Stimulated activated effector memory CD8-positive, alpha-beta T cell treated with anti-CD3 and anti-CD28 coated beads, Interleukin-12 subunit alpha, Interleukin-12 subunit beta, amount 100 ng/mL, for 72 hours (primary cell): ENCODE results near the gene ETFB.

Experiments
- ATAC-seq: fragments of 150-1000 bp; cut with Tn5 transposase; 2 replicates; pipeline ENCODE4 v1.10.0; 2021
- DNase-seq, 2 donors: peaks; one replicate each; pipeline ENCODE4 v3.0.0; 2021 to 2022; ENCODE audit warnings: low spot score in 2 of 2
- H3K27ac Mint-ChIP-seq: one replicate; pipeline ENCODE4 v1.8.0; 2022; ENCODE audit warnings: mild to moderate bottlenecking, mixed read lengths
- H3K36me3 Mint-ChIP-seq: one replicate; pipeline ENCODE4 v1.8.0; 2022; ENCODE audit warnings: mild to moderate bottlenecking, mixed read lengths
- H3K4me1 Mint-ChIP-seq: one replicate; pipeline ENCODE4 v1.8.0; 2022; ENCODE audit warnings: mixed read lengths
- H3K4me3 Mint-ChIP-seq: one replicate; pipeline ENCODE4 v1.8.0; 2022; ENCODE audit warnings: mild to moderate bottlenecking, mixed read lengths
- H3K9me3 Mint-ChIP-seq: one replicate; pipeline ENCODE4 v1.8.0; 2022; ENCODE audit warnings: mixed read lengths

ETFB gene

DNA sequence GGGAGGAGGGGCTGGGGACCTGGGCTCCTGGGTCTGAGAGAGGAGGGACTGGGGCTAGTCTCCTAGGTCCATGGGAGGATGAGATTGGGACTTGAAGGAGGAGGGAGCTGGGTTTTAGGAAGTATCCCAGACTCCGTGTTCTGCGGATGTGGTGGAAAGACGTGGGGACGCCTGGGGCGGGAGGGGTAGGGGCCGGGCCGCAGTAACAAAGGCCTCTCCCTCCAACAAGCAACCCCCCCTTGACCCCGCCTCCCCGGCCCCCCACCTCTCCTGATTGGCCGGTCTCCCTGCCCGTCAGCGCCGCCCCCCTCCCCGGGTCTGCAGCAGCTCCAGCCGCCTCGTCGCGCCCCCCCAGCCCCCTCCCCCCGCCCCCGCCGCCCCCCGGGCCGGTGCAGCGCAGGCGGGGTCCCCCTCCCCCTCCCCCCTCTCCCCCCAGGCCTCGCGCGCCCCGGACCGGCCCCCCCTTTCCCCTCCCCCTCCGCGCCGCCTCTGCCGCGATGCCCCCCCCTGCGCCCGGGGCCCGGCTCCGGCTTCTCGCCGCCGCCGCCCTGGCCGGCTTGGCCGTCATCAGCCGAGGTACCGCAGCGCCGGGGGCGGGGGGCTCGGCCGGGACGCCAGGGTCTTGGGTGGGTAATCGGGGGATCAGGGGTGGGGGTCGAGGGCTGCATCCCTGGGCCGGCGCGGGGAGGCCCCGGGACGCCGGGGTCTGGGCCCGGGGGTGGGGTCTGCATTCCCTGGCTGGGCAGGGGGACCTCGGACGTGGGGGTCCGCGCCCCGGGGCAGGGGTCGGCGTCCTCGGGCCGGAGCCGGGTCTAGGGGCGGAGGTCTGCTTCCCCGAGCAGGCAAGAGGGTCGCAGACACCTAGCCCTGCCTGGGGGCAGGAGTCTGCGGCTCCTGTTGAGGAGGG, 54.6 kb downstream of the ETFB start, which contains the start of gene IGLON5:
Gene IGLON5, plus strand, starts transcription at position 294 of the 907 bp plus-strand sequence. Its CDS starts 204 bp downstream, at position 498.
- ATAC-seq = no peak
- no peaks in the 10 kb centered on the region for H3K36me3 Mint-ChIP-seq
- H3K27ac Mint-ChIP-seq = no peak within 1 kb of the TSS
- H3K4me1 Mint-ChIP-seq = peaks cover 5% of the 10 kb centered on the region
- H3K4me3 Mint-ChIP-seq = no peak within 1 kb of the TSS
- no peak for DNase-seq
- H3K9me3 Mint-ChIP-seq = peaks cover 7% of the 10 kb centered on the region

DNA sequence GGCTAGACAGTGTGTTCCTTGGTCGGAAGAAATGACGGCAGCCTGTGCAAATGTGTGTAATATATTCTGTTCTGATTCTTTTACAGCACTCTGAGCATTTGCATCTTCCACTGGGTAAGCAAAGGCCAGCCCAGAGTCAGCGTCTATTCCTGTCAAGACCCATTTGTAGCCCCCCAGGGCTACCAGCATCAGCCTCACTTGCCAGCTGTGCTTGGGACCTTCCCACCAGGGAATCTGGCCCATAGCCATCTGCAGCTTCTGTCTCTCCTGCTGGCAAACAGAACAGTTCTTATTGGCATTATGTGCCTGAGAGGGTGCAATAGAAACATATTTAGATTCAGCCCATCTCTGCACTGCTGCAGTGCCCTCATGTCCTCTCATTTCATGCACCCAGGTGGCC, 60.7 kb downstream of the ETFB start:
- Mint-ChIP-seq H3K4me1 (no peaks in the 10 kb centered on the region), H3K9me3 (peaks cover 5% of the 10 kb centered on the region), H3K4me3 (no peak overlapping the region), H3K27ac (no peak overlapping the region), H3K36me3 (no peaks in the 10 kb centered on the region)
- no peak for DNase-seq
- no peak for ATAC-seq

DNA sequence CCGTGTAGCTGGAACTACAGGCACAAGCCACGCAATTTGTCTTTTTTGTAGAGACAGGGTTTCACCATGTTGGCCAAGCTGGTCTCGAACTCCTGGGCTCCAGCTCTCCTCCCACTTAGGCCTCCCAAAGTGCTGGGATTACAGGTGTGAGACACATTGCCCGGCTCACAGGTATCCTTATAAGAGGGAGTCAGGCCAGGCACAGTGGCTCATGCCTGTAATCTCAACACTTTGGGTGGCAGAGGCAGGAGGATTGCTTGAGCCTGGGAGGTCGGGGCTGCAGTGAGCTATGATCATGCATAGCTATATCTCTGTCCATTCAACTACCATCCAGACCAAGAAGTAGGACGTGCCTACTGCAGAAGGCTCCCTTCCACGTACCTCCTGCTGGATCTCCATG, 64.9 kb downstream of the ETFB start:
- Mint-ChIP-seq H3K4me3 (no peak overlapping the region), H3K27ac (no peak overlapping the region), H3K9me3 (peaks cover 5% of the 10 kb centered on the region), H3K36me3 (no peaks in the 10 kb centered on the region), H3K4me1 (no peaks in the 10 kb centered on the region)
- no peak for ATAC-seq
- no peak for DNase-seq

DNA sequence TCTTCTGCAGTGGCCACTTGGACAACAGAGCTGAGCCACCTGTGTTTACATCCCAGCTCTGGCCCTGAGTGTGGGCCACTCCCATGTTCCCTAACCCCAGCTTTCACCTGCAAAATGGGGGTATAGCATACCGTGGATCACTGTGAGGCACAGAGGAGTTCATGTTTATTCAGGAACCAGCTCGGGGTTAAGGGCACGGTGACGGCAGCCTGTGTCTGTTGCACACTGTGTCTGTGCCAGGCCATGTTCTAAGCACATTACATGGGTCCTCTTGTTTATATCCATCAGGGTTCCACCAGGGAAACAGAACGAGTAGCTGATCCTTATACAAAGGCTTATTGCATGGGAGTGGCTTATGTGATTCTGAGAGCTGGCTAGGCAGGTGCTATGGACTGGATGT, 68.8 kb downstream of the ETFB start:
- Mint-ChIP-seq H3K36me3 (no peaks in the 10 kb centered on the region), H3K9me3 (no peaks in the 10 kb centered on the region), H3K27ac (no peak overlapping the region), H3K4me3 (no peak overlapping the region), H3K4me1 (no peaks in the 10 kb centered on the region)
- no peak for ATAC-seq
- DNase-seq = no peak

DNA sequence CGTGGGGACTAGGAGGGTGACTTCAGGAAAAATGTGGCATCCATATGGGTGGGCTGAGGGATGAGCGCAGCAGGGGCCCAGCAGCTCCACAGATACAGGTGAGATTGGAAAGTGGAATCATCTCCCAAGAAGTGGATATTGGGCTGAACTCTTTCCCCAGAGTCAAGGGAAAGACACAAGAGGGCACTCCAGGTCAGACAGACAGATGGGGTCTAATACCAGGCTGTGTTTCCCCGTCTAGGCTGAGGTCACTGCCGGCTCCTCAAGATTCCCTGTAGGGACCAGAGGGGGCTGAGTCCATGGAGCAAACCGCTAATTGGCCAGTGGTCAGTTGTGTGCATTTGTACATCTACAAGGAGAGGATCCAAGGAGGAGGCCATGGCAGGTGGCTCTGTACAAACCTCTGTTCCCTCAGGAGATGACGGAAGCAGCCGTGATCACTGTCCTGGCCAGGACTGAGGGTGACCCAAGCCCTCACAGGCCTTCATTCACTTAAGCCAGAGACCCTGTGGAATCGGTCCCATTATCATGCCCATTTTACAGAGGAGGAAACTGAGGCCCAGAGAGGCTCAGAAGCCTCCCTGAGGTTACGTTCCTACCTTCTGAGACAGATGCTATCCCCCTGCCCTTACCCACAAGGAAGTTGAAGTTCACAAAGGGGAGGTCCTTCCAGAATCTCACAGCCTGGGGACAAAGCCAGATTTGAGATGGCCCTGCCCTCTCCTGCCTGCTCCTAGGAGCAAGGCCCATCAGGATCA, 69.7 kb downstream of the ETFB start:
- no peak for DNase-seq
- H3K36me3 Mint-ChIP-seq = no peaks in the 10 kb centered on the region
- no peaks in the 10 kb centered on the region for H3K9me3 Mint-ChIP-seq
- no peaks in the 10 kb centered on the region for H3K4me1 Mint-ChIP-seq
- ATAC-seq = no peak
- H3K27ac Mint-ChIP-seq = no peak overlapping the region
- H3K4me3 Mint-ChIP-seq = no peak overlapping the region

DNA sequence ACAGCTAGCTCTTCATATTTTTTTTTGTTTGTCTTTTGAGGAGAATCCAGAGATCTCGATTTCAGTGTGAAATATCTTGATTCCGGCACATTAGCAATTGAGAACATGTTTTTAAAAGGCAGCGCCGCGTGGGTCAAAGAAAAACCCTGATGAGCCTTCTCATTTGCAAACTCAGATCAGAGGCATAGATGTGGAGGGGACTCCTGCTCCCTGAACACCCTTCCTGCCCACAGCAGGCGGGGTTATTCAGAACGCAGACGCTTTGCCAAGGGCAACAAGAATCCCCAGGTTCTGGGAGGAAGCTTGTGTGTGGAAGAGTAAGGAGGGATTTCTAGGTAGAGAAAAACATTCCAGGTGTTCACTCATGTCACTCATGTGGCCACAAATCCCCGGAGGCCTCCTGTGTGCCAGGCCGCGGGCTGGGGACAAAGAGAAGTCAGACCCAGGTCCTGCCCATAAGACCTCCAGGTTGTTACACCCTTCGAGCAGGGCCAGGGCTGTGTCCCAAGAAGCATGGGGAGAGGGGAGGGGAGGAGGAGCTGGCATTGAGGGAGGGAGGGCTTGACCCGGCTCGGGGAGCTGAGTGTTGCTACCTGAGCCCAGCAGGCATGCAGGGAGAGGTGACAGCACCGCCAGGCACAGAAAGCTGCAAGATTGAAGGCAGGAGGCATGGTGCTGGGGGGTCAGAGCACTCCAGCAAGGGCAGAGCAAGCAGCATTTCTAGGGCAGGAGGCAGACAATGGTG, 70.6 kb downstream of the ETFB start:
- Mint-ChIP-seq H3K9me3 (no peaks in the 10 kb centered on the region), H3K36me3 (no peaks in the 10 kb centered on the region), H3K27ac (no peak overlapping the region), H3K4me3 (no peak overlapping the region), H3K4me1 (no peaks in the 10 kb centered on the region)
- DNase-seq = no peak
- no peak for ATAC-seq
